Ectodermal cell (in vitro differentiated cells): ENCODE results near the gene SIRT3.
"Not testable (repeated sequence)": the region's sequence is repeated elsewhere in the genome, so short reads cannot be mapped to it uniquely, and the experiment has no call there.

Experiments used
- H3K27ac ChIP-seq: 2 replicates; pipeline ENCODE4 v1.7.0; 2013; ENCODE audit warnings: mild to moderate bottlenecking, low read depth, low read length; ENCODE audit not compliant: insufficient read depth, poor library complexity, severe bottlenecking
- H3K27me3 ChIP-seq: 2 replicates; pipeline ENCODE4 v1.7.0; 2013; ENCODE audit warnings: mild to moderate bottlenecking, low read length; ENCODE audit not compliant: insufficient read depth, control insufficient read depth, poor library complexity, severe bottlenecking
- H3K36me3 ChIP-seq: one replicate; pipeline ENCODE4 v1.7.0; 2013; ENCODE audit warnings: low read length; ENCODE audit not compliant: control insufficient read depth, insufficient read depth
- H3K4me1 ChIP-seq: one replicate; pipeline ENCODE4 v1.7.0; 2013; ENCODE audit warnings: low read length; ENCODE audit not compliant: control insufficient read depth, insufficient read depth
- H3K4me3 ChIP-seq: 2 replicates; pipeline ENCODE4 v1.7.0; 2013; ENCODE audit warnings: low read depth, low read length, control low read depth; ENCODE audit not compliant: insufficient read depth
- H3K9me3 ChIP-seq: 2 replicates; pipeline ENCODE4 v1.7.0; 2013; ENCODE audit warnings: mild to moderate bottlenecking, low read length, moderate library complexity; ENCODE audit not compliant: control insufficient read depth
- WGBS, 2 experiments: methylation state at CpG; one replicate each; pipeline ENCODE4 v1.1.7; 2013; ENCODE audit warnings: missing lambda C conversion rate in 2 of 2; 5-methylcytosine and 5-hydroxymethylcytosine counted together

Gene SIRT3

GRCh38 chr11:270451-271318 is 34.5 kb upstream of the SIRT3 start:
- no peaks in the 10 kb centered on the region for H3K4me1 ChIP-seq
- no peaks in the 10 kb centered on the region for H3K27me3 ChIP-seq
- no peak overlapping the region for H3K27ac ChIP-seq
- H3K4me3 ChIP-seq, result no peak overlapping the region
- no peaks in the 10 kb centered on the region for H3K36me3 ChIP-seq
- no peaks in the 10 kb centered on the region for H3K9me3 ChIP-seq
- 87 to 88% methylated on average over 18 of the region's 18 CpGs for WGBS, 2 experiments

GRCh38 chr11:269146-269890 is 33.2 kb upstream of the SIRT3 start:
- Histone ChIP-seq H3K27me3 (no peaks in the 10 kb centered on the region), H3K27ac (no peak overlapping the region), H3K36me3 (no peaks in the 10 kb centered on the region), H3K9me3 (no peaks in the 10 kb centered on the region), H3K4me3 (no peak overlapping the region), H3K4me1 (no peaks in the 10 kb centered on the region)
- WGBS, 2 experiments, result 77 to 78% methylated on average over 20 to 21 of the region's 21 CpGs

DNA sequence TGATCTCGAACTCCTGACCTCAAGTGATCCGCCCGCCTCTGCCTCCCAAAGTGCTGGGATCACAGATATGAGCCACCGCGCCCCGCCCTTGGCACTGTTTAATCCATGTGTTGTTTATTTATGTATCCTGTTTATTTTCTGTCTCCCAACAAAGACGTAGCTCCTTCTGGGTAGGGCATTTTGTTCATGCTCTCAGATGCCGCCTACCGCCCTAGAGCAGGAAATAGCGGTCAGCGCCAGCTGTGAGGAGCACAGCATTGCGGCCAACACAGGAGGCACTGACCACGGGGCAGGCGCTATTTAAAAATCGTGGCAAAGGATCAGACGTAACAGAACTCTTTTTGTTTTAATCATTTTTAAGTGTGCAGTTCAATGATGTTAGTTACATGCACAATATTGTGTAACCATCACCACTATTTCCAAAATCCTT is 32.6 kb upstream of the SIRT3 start:
- not testable (repeated sequence) for H3K27ac ChIP-seq, H3K27me3 ChIP-seq, H3K4me3 ChIP-seq, H3K36me3 ChIP-seq, H3K4me1 ChIP-seq, H3K9me3 ChIP-seq
- WGBS, 2 experiments, result 88 to 90% methylated on average over 16 of the region's 16 CpGs

DNA sequence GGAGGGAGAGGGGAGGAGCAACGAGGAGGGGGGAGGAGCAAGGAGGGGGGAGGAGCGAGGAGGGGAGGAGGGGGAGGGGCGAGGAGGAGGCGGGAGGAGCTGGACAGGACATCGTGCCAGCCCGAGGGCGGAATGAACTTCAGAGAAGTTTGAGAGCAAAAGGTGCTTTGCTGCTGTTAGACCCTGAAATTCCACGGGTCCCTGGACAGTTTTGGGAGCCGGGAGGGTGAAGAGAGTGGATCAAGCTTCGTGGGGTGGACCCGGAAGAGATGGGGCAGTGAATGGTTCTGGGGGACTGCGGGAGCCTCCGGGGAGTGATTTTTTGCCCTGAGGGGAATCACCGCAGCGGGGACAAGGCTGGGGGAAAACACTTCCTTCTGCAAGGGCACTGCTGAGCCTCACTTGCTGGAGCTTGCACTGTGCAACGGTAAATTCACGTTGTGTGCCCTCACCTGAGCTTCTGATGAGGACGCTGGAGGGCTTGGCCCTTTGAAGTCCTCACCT is 31.4 kb upstream of the SIRT3 start:
- Histone ChIP-seq H3K36me3 (no peaks in the 10 kb centered on the region), H3K4me1 (no peaks in the 10 kb centered on the region), H3K27ac (no peak overlapping the region), H3K4me3 (no peak overlapping the region), H3K27me3 (no peaks in the 10 kb centered on the region), H3K9me3 (no peaks in the 10 kb centered on the region)
- 83% methylated on average over 17 of the region's 18 CpGs for WGBS, 2 experiments

DNA sequence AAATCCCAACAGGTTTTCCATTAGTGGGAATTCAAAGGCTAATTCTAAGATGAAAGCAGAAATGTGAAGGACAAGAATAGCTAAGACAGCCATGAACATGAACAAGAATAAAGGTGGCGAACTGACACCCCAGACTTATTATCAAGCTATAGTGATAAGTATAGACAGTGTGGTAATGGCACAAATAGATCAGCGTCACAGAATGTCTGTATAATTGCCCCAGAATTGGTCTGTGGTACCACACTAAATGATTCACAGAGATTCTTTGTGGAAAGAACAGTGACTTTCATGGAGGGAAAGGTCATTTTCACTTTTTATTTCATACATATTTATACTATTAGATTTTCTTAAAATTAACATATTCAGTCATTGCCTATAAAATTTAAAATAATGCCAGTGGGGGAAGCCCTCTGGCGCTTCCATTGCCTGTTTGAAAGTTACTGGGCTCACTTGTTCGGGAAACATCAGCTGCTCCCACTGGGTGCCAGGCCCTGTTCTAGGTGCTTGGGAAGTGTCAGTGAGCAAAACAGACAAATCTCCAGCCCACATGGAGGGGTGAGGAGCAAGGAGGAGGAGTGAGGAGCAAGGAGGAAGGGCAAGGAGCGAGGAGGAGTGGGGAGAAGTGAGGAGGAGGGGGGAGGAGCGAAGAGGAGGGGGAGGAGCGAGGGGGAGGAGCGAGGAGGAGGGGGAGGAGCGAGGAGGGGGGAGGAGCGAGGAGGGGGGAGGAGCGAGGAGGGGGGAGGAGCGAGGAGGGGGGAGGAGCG is 30.7 kb upstream of the SIRT3 start:
- H3K36me3 ChIP-seq, result no peaks in the 10 kb centered on the region
- H3K27ac ChIP-seq, result no peak overlapping the region
- WGBS, 2 experiments, result 98 to 99% methylated on average over 4 of the region's 13 CpGs
- H3K4me1 ChIP-seq, result no peaks in the 10 kb centered on the region
- H3K9me3 ChIP-seq, result no peaks in the 10 kb centered on the region
- no peaks in the 10 kb centered on the region for H3K27me3 ChIP-seq
- no peak overlapping the region for H3K4me3 ChIP-seq

DNA sequence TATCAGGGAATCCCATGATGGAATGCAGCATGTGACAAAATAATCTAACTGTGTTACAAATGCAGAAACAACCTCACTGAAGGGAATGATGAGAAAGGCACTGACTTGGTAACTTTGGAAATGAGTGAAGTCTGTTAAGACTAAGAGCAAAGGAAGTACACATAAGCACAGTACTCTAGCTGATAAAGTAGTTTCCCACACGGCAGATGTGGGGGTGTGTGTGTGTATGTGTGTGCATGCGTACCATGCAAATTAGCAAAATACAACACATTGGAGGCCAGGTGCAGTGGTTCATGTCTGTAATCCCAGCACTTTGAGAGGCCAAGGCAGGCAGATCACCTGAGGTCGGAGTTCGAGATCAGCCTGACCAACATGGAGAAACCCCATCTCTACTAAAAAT is 25.5 kb upstream of the SIRT3 start:
- 95 to 98% methylated on average over 4 of the region's 4 CpGs for WGBS, 2 experiments
- no peak overlapping the region for H3K4me3 ChIP-seq
- no peaks in the 10 kb centered on the region for H3K9me3 ChIP-seq
- H3K4me1 ChIP-seq, result no peaks in the 10 kb centered on the region
- no peaks in the 10 kb centered on the region for H3K27me3 ChIP-seq
- no peaks in the 10 kb centered on the region for H3K36me3 ChIP-seq
- no peak overlapping the region for H3K27ac ChIP-seq

DNA sequence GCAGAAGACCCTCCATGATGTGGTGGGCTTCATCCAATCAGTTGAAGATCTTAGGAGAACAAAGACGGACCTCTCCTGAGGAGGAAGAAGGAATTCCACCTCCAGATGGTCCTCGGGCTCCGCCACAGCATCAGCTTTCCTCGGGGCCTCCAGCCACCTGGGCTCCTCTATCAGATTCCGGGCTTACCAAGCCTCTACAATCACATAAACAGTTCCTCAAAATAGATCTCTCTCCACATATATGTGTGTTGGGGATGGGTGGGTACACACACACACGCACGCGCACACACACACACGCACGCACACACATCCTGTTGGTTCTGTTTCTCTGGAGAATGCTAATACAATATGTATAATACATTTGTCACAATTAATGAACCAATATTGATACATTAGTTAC is 23.3 kb upstream of the SIRT3 start:
- Histone ChIP-seq H3K4me3 (no peak overlapping the region), H3K27me3 (no peaks in the 10 kb centered on the region), H3K4me1 (no peaks in the 10 kb centered on the region), H3K36me3 (no peaks in the 10 kb centered on the region), H3K27ac (no peak overlapping the region), H3K9me3 (no peaks in the 10 kb centered on the region)
- WGBS, 2 experiments, result 89 to 94% methylated on average over 3 to 6 of the region's 10 CpGs

GRCh38 chr11:257766-258493 is 21.8 kb upstream of the SIRT3 start:
- 87 to 90% methylated on average over 15 of the region's 15 CpGs for WGBS, 2 experiments

GRCh38 chr11:256952-257737 is 21.0 kb upstream of the SIRT3 start:
- H3K9me3 ChIP-seq, result no peaks in the 10 kb centered on the region
- no peaks in the 10 kb centered on the region for H3K4me1 ChIP-seq
- no peak overlapping the region for H3K27ac ChIP-seq
- no peaks in the 10 kb centered on the region for H3K27me3 ChIP-seq
- peaks cover 14% of the 10 kb centered on the region for H3K36me3 ChIP-seq
- 89 to 92% methylated on average over 14 of the region's 14 CpGs for WGBS, 2 experiments
- no peak overlapping the region for H3K4me3 ChIP-seq

More at GRCh38 chr11:257766-258493, 21.8 kb upstream of the SIRT3 start:
- Histone ChIP-seq H3K27ac (no peak overlapping the region), H3K4me3 (no peak overlapping the region), H3K9me3 (no peaks in the 10 kb centered on the region), H3K36me3 (peaks cover 7% of the 10 kb centered on the region), H3K4me1 (no peaks in the 10 kb centered on the region), H3K27me3 (no peaks in the 10 kb centered on the region)
